HG03342 (cell line): ENCODE data around the gene TRIM46.

Experiments used
- ATAC-seq: cut with Tn5 transposase; IDR thresholded peaks from one replicate; pipeline ENCODE4 v1.9.1; 2021; ENCODE audit warnings: mild to moderate bottlenecking, moderate library complexity; ENCODE audit not compliant: unreplicated experiment

The TRIM46 gene

GRCh38 chr1:155173478-155174323 lies at the start of gene TRIM46:
Gene TRIM46, plus strand, starts transcription at chr1:155173849. Its CDS starts 118 bp downstream, at chr1:155173967.
- no peak for ATAC-seq

DNA sequence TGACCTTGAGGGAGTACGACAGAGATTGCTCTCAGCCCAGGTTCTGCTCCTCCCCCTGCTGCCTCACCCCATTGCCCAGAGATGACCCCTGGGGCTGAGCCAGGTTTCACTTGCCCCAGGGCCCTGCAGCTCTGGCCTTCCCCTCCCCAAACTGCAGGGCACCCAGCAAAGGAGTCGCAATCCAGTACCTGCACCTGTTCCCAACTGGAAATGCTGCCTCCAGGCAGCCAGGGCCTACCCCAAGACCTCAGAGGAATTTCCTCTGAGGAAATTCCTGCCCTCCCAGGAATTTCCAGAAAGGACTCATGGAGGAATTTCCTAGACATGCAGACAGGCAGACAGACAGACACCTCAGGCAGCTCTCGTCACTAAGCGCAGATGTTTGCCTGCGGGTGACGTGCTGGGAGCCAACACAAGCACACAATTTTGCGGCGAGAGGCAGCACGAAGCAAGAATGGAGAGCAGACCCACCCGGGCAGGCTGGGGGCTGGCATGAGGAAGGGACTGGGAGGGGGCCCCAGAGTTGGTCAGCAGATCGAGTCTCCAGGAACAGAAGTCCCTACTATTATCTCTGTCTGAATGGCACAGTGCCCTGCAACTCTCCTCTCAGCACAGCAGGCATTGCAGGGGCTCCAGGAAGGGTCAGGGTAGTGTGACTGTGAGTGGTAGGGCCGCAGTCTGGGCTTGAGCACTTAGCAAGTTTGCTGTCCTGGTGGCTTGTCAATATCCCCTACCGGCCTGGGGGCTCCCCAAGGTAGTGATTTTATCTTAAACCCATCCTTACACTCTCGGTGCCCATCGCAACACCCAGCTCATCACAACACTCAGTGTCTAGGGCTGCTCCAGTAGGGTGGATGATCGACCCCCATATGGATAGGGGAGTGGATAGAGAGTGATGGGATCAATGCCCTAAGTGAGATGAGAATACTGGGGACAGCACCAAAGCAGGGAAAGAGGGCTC lies 48.9 kb upstream of the TRIM46 start:
- ATAC-seq = no peak

DNA sequence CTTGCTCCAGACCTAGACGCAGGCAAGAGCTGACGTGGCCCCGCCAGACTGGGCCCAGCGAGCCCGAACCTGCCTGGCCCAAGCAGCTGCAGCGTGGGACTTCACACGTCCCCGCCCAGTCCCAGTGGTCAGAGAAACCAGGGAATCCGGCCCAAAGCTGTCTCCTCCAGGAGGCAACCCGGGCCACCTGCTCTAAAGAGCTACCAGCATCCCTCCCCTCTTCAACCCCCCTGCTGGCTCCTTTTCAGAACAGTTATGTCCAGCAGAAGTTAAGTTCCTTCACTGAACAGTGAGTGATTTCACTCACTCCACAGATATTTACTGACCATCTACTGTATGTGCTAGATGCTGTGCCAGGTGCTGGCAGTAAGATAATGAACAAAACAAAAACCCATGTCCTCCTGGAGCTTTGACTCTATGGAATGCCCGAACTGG lies 48.1 kb upstream of the TRIM46 start:
- no peak for ATAC-seq

DNA sequence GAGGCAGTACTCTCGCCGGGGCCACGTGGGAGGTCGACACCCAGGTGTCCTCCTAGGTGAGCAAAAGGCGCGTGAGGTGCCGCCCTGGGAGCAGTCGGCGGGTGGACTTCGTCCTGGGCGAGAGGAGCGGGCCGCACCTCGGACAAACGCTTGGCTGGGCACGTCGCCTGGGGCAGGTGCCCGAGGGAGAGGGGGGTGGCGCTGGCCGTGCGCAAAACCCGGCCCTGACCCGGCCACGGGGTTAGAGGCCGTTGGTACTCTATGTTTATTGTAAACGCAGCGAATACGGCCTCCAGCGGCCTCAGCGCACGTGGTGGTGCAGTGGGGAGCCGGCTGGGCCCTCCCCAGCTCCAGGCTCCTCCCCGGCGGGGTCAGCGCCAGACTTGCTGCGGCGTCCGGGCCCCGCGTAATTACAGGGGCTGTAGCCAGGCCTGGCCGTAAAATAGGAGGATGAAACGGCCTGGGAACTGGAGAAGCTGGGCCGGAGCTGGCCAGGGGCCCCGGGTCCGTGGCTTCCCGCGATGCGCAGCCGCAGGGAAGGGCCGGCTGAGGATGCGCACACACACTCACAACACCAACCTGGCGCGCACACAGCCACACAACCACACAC lies 47.6 kb upstream of the TRIM46 start:
- ATAC-seq = no peak

- ATAC-seq = no peak
Measured at GRCh38 chr1:155126556-155127104, 47.0 kb upstream of the TRIM46 start.

DNA sequence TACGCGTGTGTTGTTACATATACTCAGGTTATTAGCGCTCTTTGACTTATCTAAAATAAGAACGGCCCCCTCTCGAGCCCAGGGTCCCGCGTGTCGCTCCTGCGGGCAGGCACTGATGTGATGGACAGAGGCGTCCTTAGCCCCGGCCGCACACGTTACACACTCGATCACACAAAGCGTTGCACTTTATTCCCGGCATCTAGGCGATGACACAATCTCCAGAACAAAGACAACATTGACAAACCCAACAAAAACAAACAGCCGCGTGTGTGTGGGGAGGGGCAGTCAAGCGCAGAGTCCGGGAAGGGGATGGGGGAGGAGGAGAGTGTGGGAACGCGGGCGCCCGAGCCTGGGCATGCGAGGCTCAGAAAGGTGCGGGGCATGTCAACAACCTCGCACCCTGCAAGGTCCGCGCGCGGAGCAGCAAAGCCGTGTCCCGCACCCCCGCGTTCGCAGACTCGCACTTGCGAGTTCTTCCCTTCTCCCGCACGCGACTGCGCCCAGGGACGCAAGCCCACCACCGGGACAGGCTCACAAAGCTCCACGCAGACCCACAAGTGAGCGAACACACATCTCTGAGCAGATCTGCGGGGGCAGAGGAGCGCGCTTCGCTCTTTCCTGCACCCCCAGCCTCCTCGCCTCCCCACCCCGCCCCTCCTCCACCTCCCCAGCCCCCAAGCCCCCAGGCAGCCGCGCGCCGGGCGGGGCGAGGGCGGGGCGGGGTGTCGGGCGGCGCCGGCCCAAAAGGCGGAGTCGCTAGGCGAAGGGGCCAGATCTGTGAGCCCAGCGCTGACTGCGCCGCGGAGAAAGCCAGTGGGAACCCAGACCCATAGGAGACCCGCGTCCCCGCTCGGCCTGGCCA lies 46.3 kb upstream of the TRIM46 start, which contains the start of gene EFNA1:
TSS of gene EFNA1 (plus strand) at position 772 of the 862 bp plus-strand sequence. CDS start 102 bp downstream, outside the sequence.
- no peak for ATAC-seq

DNA sequence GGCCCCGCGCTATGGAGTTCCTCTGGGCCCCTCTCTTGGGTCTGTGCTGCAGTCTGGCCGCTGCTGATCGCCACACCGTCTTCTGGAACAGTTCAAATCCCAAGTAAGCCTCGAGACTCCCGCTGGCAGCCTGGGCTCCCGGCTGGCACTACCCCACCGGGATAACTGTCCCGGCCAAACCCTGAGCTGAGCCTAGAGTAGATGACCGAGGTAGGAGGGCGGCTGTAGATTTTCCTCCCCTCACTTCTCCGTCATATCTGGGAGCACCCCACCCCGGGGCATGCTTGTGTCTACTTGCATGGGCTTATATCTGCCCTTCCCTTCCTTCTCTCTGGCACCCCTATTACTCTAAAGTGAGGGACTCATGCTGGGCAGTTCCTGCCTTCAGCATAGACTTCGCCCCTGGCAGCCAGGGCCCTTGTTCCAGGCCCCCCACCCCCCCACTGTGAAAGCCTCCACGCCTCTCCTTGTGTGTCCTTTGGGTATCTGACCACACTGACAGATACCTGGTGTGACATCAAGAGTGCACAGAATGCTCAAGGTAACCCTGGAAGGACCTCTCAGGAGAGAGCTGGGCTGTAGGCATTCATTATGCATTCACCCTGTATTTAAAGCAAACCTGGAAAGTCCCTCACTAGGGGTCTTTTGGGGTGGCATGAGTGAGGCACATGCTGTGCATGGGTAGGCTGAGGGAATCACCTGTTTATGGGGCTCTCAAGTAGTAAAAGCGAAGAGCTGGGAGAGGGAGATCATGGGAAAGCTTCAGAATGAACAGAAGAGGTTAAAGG lies 45.5 kb upstream of the TRIM46 start:
- ATAC-seq = no peak

DNA sequence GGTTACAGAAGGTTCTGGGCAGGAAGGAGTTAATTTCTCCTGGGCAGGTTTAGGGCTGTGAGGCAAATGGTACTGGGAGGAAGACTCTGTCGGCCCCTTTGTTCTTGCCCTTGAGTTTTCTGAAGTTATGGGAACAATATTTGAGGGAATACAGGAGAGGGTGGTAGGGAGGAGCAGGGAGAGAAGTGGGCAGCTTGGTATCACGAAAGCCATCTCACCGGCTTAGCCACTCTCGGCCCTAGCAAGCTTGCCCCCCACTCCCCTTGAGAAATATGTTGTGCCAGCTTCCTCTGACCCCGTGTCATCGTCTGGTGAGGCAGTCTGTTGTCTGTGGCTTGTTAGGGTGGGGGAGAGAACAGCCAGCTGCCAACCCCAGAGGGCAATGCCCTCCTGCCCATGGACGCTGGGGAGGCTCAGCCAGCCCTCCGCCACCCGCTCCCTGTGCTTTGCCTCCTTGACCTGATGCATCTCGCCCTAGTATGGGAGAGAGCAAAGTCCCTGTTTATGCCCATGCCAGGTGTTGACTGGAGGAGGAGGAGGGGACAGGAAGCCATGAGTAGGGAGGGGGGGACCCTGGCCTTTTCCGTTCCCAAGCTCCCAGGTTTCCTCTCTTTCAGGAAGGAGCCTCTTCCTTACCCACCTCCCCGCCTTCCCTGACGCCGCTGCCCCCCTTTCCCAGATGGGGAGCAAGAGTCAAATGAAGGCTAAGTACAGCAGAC lies 44.7 kb upstream of the TRIM46 start:
- no peak for ATAC-seq

DNA sequence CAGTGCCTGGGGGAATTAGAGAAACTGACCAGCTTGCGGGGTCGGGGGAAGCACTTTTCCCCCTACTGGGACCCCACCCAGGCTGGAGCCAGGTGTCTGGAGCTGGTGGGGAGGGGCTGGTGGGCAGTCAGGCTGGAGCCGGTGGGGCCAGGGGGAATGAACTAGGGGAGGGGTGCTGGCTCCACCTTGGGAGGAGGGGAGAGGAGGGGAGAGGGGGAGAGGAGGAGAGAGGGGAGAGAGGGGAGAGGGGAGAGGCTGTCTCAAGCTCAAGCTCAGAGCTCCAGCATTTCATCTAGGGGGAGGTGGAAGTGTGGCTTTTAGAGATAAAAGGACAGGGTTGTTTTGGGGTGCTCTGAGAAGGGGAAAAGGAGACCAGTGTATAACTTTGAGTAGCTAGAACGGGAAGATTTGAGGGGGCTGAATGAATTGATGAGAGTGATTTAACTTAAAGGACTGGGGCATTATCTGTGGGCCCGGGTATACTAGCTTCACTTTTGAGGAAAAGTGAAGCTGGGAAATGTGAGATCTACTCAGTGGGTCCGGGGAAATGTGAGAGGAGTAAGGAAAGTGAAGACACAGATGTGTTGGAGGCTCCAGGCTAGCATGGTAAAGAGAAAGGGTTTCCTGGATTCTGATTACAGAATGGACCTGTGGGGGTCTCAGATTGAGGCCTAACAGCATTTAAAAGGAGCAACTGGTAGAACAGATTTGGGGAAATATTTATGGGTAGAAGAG lies 43.2 kb upstream of the TRIM46 start:
- no peak for ATAC-seq

- ATAC-seq = no peak
Measured at GRCh38 chr1:155131285-155131684, 42.4 kb upstream of the TRIM46 start.

DNA sequence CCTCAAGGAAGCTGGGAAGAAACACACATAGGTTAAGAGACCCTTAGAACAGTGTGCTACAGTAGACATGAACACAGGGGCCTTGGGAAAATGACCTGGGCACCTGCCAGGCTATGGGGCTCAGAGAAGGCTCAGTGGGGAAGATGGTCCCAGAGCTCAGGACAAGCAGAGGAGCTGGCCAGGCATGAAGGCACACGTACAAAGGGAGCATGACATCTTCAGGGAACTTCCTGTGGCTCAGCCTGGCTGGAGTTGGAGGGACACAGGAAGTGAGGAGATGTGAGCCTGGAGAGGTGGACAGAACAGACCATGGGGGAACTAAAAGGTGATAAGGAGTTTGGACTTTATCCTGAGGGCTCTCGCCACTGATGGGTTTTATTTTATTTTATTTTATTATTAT lies 41.8 kb upstream of the TRIM46 start:
- no peak for ATAC-seq

- ATAC-seq = no peak
Measured at GRCh38 chr1:155133799-155134281, 39.8 kb upstream of the TRIM46 start.

DNA sequence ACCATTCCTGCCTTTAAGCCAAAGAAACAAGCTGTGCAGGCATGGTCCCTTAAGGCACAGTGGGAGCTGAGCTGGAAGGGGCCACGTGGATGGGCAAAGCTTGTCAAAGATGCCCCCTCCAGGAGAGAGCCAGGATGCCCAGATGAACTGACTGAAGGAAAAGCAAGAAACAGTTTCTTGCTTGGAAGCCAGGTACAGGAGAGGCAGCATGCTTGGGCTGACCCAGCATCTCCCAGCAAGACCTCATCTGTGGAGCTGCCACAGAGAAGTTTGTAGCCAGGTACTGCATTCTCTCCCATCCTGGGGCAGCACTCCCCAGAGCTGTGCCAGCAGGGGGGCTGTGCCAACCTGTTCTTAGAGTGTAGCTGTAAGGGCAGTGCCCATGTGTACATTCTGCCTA lies 39.3 kb upstream of the TRIM46 start:
- ATAC-seq = no peak

- ATAC-seq = no peak
Measured at GRCh38 chr1:155134880-155135414, 38.7 kb upstream of the TRIM46 start.

GRCh38 chr1:155135415-155136028 lies 38.1 kb upstream of the TRIM46 start, which contains the start of gene SLC50A1:
Gene SLC50A1, plus strand, starts transcription at chr1:155135852. Its CDS starts 60 bp downstream, at chr1:155135912.
- ATAC-seq = peak; percentile 69

- ATAC-seq = no peak
Measured at GRCh38 chr1:155136748-155137147, 36.9 kb upstream of the TRIM46 start.
